ENCODE measurements around the gene GSTM3. TPM values are rescaled to one million over a fixed set of nuclear protein-coding genes. Genes with fewer than 3 reads are reported as not detected.

The GSTM3 gene
- total and polyA plus RNA-seq, 10 donors, result 8.9 to 44.0 (median 20.9) TPM

DNA sequence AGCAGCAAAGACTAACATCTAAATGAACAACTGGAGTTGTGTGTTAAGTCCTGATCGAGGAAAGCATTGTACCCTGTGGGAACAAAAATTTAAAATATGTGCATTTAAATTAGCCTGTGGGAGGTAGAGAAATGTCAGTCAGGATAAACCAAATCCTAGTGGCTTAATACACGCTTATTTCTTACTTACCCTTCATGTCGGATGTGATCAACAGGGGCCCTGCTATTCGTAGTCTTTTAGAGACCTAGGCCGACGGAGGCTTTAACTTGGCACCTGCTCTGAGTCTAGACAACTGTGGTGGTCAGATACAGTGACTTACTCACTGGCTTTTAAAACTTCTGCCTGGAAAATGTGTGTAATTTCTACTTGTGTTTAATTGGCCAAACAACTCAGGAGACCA is 10.2 kb downstream of the GSTM3 start:
- no peak for TF ChIP-seq POLR2AphosphoS5 (IDR thresholded peaks at IDR 0.05)
- TF ChIP-seq, protein P1, sequence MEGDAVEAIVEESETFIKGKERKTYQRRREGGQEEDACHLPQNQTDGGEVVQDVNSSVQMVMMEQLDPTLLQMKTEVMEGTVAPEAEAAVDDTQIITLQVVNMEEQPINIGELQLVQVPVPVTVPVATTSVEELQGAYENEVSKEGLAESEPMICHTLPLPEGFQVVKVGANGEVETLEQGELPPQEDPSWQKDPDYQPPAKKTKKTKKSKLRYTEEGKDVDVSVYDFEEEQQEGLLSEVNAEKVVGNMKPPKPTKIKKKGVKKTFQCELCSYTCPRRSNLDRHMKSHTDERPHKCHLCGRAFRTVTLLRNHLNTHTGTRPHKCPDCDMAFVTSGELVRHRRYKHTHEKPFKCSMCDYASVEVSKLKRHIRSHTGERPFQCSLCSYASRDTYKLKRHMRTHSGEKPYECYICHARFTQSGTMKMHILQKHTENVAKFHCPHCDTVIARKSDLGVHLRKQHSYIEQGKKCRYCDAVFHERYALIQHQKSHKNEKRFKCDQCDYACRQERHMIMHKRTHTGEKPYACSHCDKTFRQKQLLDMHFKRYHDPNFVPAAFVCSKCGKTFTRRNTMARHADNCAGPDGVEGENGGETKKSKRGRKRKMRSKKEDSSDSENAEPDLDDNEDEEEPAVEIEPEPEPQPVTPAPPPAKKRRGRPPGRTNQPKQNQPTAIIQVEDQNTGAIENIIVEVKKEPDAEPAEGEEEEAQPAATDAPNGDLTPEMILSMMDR (IDR thresholded peaks at IDR 0.05 in 8 of 11, conservative IDR thresholded peaks at IDR 0.05 in 3 of 11), result no peak
- TF ChIP-seq POLR2A (IDR thresholded peaks at IDR 0.05), result no peak
- DNase-seq, result no peak
- Histone ChIP-seq H3K27ac (no peak overlapping the region), H3K27me3 (replicated peaks in 1 of 7) (no peaks in the 10 kb centered on the region), H3K4me1 (no peaks in the 10 kb centered on the region), H3K4me3 (no peak overlapping the region), H3K9me3 (peaks cover 0 to 2% (median 0%) of the 10 kb centered on the region in 8 donors), H3K36me3 (no peaks in the 10 kb centered on the region)
- intact Hi-C loops (cut with DNase I; ENCODE audit: low total_unique reads), result loop anchor here (2.0 kb wide), 1 partner anchor 28 kb away; no protein-coding TSS in a partner anchor
- WGBS, 5 donors, result 78 to 93% (median 87%) methylated on average over 6 of the region's 6 CpGs

DNA sequence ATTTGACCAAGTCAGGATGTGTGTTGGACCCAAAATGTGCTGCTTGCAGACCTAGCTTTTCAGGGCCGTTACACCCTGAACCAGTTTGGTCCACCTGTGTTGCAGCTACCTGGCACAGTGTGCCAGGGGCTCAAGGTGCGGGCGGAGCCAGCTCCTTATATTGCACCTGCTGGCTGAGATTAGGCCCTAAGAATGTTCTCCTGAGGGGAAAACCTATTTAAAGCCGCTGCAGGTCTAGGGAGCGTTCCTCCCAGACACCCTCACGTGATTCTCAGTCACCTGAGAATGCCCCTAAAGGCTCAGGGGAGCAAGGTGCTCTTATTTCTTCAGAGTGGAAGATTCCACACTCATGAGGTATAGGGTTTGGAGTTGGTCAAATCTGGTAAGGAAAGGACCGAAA is 12.0 kb downstream of the GSTM3 start:
- TF ChIP-seq, protein P1 (IDR thresholded peaks at IDR 0.05 in 8 of 11, conservative IDR thresholded peaks at IDR 0.05 in 3 of 11), result no peak
- no peak for TF ChIP-seq POLR2A (IDR thresholded peaks at IDR 0.05)
- TF ChIP-seq POLR2AphosphoS5 (IDR thresholded peaks at IDR 0.05), result no peak
- no peaks in the 10 kb centered on the region for H3K36me3 ChIP-seq
- H3K27ac ChIP-seq, result no peak overlapping the region
- no peaks in the 10 kb centered on the region for H3K4me1 ChIP-seq
- no peaks in the 10 kb centered on the region for H3K27me3 ChIP-seq (replicated peaks in 1 of 7)
- no peak overlapping the region for H3K4me3 ChIP-seq
- H3K9me3 ChIP-seq, result peaks cover 0 to 2% (median 0%) of the 10 kb centered on the region in 8 donors
- intact Hi-C loops (cut with DNase I; ENCODE audit: low total_unique reads), result no loop called here
- 82 to 93% (median 89%) methylated on average over 7 of the region's 7 CpGs for WGBS, 5 donors
- DNase-seq, result no peak

DNA sequence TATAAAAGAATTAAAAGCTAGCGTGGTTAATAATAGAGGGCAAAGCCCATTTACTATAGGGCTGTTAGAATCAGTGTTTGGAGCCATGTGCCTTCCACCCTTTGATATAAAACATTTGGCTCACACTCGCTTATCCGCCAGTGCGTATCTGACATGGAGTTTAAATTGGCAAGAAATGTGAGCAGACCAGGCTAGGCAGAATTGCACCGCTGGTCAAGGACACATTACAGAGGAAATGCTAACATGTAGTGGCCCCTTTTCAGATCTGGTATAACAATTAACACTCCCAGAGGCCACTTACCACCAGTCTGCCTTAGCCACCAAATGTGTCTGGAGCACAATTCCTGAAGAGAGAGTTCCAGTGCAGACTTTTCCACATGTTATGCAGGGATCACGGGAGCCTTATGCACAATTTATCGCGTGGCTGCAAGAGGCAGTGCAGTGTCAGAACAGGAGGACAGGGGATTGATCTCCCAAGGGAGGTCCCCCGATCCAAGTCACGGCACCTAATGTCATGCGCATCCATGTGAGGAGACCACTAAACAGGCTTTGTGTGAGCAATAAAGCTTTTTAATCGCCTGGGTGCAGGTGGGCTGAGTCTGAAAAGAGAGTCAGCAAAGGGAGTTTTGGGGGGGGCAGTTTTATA is 14.0 kb downstream of the GSTM3 start:
- no peaks in the 10 kb centered on the region for H3K4me1 ChIP-seq
- H3K4me3 ChIP-seq, result no peak overlapping the region
- H3K36me3 ChIP-seq, result no peaks in the 10 kb centered on the region
- no peak for DNase-seq
- H3K9me3 ChIP-seq, result no peaks in the 10 kb centered on the region
- WGBS, 5 donors, result 86 to 93% (median 89%) methylated on average over 12 of the region's 12 CpGs
- no peak for TF ChIP-seq POLR2A (IDR thresholded peaks at IDR 0.05)
- TF ChIP-seq, protein P1 (IDR thresholded peaks at IDR 0.05 in 8 of 11, conservative IDR thresholded peaks at IDR 0.05 in 3 of 11), result no peak
- TF ChIP-seq POLR2AphosphoS5 (IDR thresholded peaks at IDR 0.05), result no peak
- no peaks in the 10 kb centered on the region for H3K27me3 ChIP-seq (replicated peaks in 1 of 7)
- intact Hi-C loops (cut with DNase I; ENCODE audit: low total_unique reads), result no loop called here
- H3K27ac ChIP-seq, result no peak overlapping the region

- no peak for TF ChIP-seq POLR2A (IDR thresholded peaks at IDR 0.05)
- TF ChIP-seq, protein P1 (IDR thresholded peaks at IDR 0.05 in 8 of 11, conservative IDR thresholded peaks at IDR 0.05 in 3 of 11), result no peak
- H3K36me3 ChIP-seq, result no peaks in the 10 kb centered on the region
- H3K27ac ChIP-seq, result no peak overlapping the region
- intact Hi-C loops (cut with DNase I; ENCODE audit: low total_unique reads), result no loop called here
- no peaks in the 10 kb centered on the region for H3K27me3 ChIP-seq (replicated peaks in 1 of 7)
- 77 to 96% (median 79%) methylated on average over 1 of the region's 1 CpG for WGBS, 5 donors
- H3K9me3 ChIP-seq, result no peaks in the 10 kb centered on the region
- no peaks in the 10 kb centered on the region for H3K4me1 ChIP-seq
- DNase-seq, result no peak
- H3K4me3 ChIP-seq, result no peak overlapping the region
Measured at GRCh38 chr1:109726007-109726406, 14.8 kb downstream of the GSTM3 start.
